Measurements from ENCODE around the gene RPL35A.

The RPL35A gene

GRCh38 chr3:197970588-197970987 is 20.6 kb downstream of the RPL35A start:
- no peak for TF ChIP-seq RAD21 (IDR thresholded peaks at IDR 0.05; ENCODE audit: low read depth)
- TF ChIP-seq FOXM1 (IDR thresholded peaks at IDR 0.05; ENCODE audit: borderline replicate concordance, low read depth), result no peak
- TF ChIP-seq TAF1 (IDR thresholded peaks at IDR 0.05; ENCODE audit: low read depth), result no peak
- TF ChIP-seq TEAD4 (IDR thresholded peaks at IDR 0.05), result no peak
- no peak for TF ChIP-seq TCF12 (IDR thresholded peaks at IDR 0.05; ENCODE audit: low read depth)
- TF ChIP-seq ZBTB7A (IDR thresholded peaks at IDR 0.05; ENCODE audit: low read depth), result no peak
- TF ChIP-seq EP300 (IDR thresholded peaks at IDR 0.05; ENCODE audit: borderline replicate concordance), result no peak
- no peak for TF ChIP-seq YY1 (IDR thresholded peaks at IDR 0.05; ENCODE audit: low read depth)
- TF ChIP-seq CREB1 (IDR thresholded peaks at IDR 0.05; ENCODE audit: low read depth), result no peak
- no peak for TF ChIP-seq CEBPB (IDR thresholded peaks at IDR 0.05)
- no peak for TF ChIP-seq REST (IDR thresholded peaks at IDR 0.05; ENCODE audit: low read depth)
- no peak for TF ChIP-seq EGR1 (IDR thresholded peaks at IDR 0.05)
- no peak for TF ChIP-seq MAX (IDR thresholded peaks at IDR 0.05)
- TF ChIP-seq USF1 (IDR thresholded peaks at IDR 0.05), result no peak
- no peak for TF ChIP-seq NFIC (IDR thresholded peaks at IDR 0.05)

GRCh38 chr3:197974016-197974415 is 24.0 kb downstream of the RPL35A start:
- TF ChIP-seq USF1 (IDR thresholded peaks at IDR 0.05) (no peak), NFIC (IDR thresholded peaks at IDR 0.05) (no peak), RAD21 (IDR thresholded peaks at IDR 0.05; ENCODE audit: low read depth) (no peak), FOXM1 (IDR thresholded peaks at IDR 0.05; ENCODE audit: borderline replicate concordance, low read depth) (no peak), EGR1 (IDR thresholded peaks at IDR 0.05) (no peak)

GRCh38 chr3:197975311-197975710 is 25.3 kb downstream of the RPL35A start:
- TF ChIP-seq TAF1 (IDR thresholded peaks at IDR 0.05; ENCODE audit: low read depth) (no peak), USF1 (IDR thresholded peaks at IDR 0.05) (no peak), TCF12 (IDR thresholded peaks at IDR 0.05; ENCODE audit: low read depth) (no peak), YY1 (IDR thresholded peaks at IDR 0.05; ENCODE audit: low read depth) (no peak), MAX (IDR thresholded peaks at IDR 0.05) (no peak), CREB1 (IDR thresholded peaks at IDR 0.05; ENCODE audit: low read depth) (no peak), TEAD4 (IDR thresholded peaks at IDR 0.05) (no peak), RAD21 (IDR thresholded peaks at IDR 0.05; ENCODE audit: low read depth) (no peak), CEBPB (IDR thresholded peaks at IDR 0.05) (no peak)

GRCh38 chr3:197983076-197983475 is 33.1 kb downstream of the RPL35A start:
- TF ChIP-seq USF1 (IDR thresholded peaks at IDR 0.05) (no peak), TCF12 (IDR thresholded peaks at IDR 0.05; ENCODE audit: low read depth) (no peak), TAF1 (IDR thresholded peaks at IDR 0.05; ENCODE audit: low read depth) (no peak), NFIC (IDR thresholded peaks at IDR 0.05) (no peak), FOXM1 (IDR thresholded peaks at IDR 0.05; ENCODE audit: borderline replicate concordance, low read depth) (no peak), REST (IDR thresholded peaks at IDR 0.05; ENCODE audit: low read depth) (no peak), CREB1 (IDR thresholded peaks at IDR 0.05; ENCODE audit: low read depth) (no peak), EP300 (IDR thresholded peaks at IDR 0.05; ENCODE audit: borderline replicate concordance) (no peak), EGR1 (IDR thresholded peaks at IDR 0.05) (no peak), MAX (IDR thresholded peaks at IDR 0.05) (no peak), ZBTB7A (IDR thresholded peaks at IDR 0.05; ENCODE audit: low read depth) (no peak), YY1 (IDR thresholded peaks at IDR 0.05; ENCODE audit: low read depth) (no peak), CEBPB (IDR thresholded peaks at IDR 0.05) (no peak), RAD21 (IDR thresholded peaks at IDR 0.05; ENCODE audit: low read depth) (no peak), TEAD4 (IDR thresholded peaks at IDR 0.05) (no peak)

GRCh38 chr3:197989651-197990050 is 39.7 kb downstream of the RPL35A start:
- TF ChIP-seq EP300 (IDR thresholded peaks at IDR 0.05; ENCODE audit: borderline replicate concordance) (no peak), USF1 (IDR thresholded peaks at IDR 0.05) (no peak), FOXM1 (IDR thresholded peaks at IDR 0.05; ENCODE audit: borderline replicate concordance, low read depth) (no peak), TAF1 (IDR thresholded peaks at IDR 0.05; ENCODE audit: low read depth) (no peak), TCF12 (IDR thresholded peaks at IDR 0.05; ENCODE audit: low read depth) (no peak), CEBPB (IDR thresholded peaks at IDR 0.05) (no peak), NFIC (IDR thresholded peaks at IDR 0.05) (no peak), TEAD4 (IDR thresholded peaks at IDR 0.05) (no peak), EGR1 (IDR thresholded peaks at IDR 0.05) (no peak), MAX (IDR thresholded peaks at IDR 0.05) (no peak), REST (IDR thresholded peaks at IDR 0.05; ENCODE audit: low read depth) (no peak), YY1 (IDR thresholded peaks at IDR 0.05; ENCODE audit: low read depth) (no peak), CREB1 (IDR thresholded peaks at IDR 0.05; ENCODE audit: low read depth) (no peak), ZBTB7A (IDR thresholded peaks at IDR 0.05; ENCODE audit: low read depth) (no peak), RAD21 (IDR thresholded peaks at IDR 0.05; ENCODE audit: low read depth) (no peak)

Measured in Ishikawa (cell line).